Stimulated activated CD4-positive, alpha-beta T cell treated with anti-CD3 and anti-CD28 coated beads, Interleukin-1b, Interleukin-23, amount 100 ng/mL, for 1 hour (primary cell): ENCODE measurements around the gene LORICRIN.

Experiments used
- DNase-seq, 2 donors: peaks; one replicate each; pipeline ENCODE4 v3.0.0-alpha.2; 2020; ENCODE audit warnings: low read depth in 2 of 2

Gene LORICRIN

GRCh38 chr1:153302308-153302707 is 42.8 kb downstream of the LORICRIN start:
- DNase-seq, result no peak

- DNase-seq, result no peak
Observed at GRCh38 chr1:153305682-153306081, 46.2 kb downstream of the LORICRIN start.

GRCh38 chr1:153306303-153307220 is 47.1 kb downstream of the LORICRIN start:
- no peak for DNase-seq

- DNase-seq, result no peak
Observed at GRCh38 chr1:153307221-153307600, 47.7 kb downstream of the LORICRIN start.

GRCh38 chr1:153308540-153308939 is 49.1 kb downstream of the LORICRIN start:
- DNase-seq, result no peak

- DNase-seq, result no peak
Observed at GRCh38 chr1:153309441-153309840, 50.0 kb downstream of the LORICRIN start.

GRCh38 chr1:153310526-153310925 is 51.0 kb downstream of the LORICRIN start:
- DNase-seq, result no peak
